GM12878 (cell line): Measurements from ENCODE around the gene XPC.

Experiments used
- ATF2 ChIP-seq: IDR thresholded peaks from 2 replicates; pipeline ENCODE4 v1.6.1; 2012; ENCODE audit warnings: low read length, inconsistent platforms
- CBFB ChIP-seq: IDR thresholded peaks from 2 replicates; pipeline ENCODE4 v1.6.1; 2016; ENCODE audit warnings: antibody characterized with exemption, low read depth
- JUNB ChIP-seq: IDR thresholded peaks from 2 replicates; pipeline ENCODE4 v1.6.1; 2016; ENCODE audit warnings: antibody characterized with exemption, mild to moderate bottlenecking
- NRF1 ChIP-seq: conservative IDR thresholded peaks from 2 replicates; pipeline ENCODE4 v1.6.1; 2011; ENCODE audit warnings: mild to moderate bottlenecking, low read depth, low read length, improper control_type of control experiment
- POLR2A ChIP-seq: IDR thresholded peaks from 2 replicates; pipeline ENCODE4 v1.6.1; 2011; ENCODE audit warnings: low read depth, mild to moderate bottlenecking, low read length
- YY1 ChIP-seq: IDR thresholded peaks from 2 replicates; pipeline ENCODE4 v1.6.1; 2011; ENCODE audit warnings: low read depth, mild to moderate bottlenecking, low read length
- TF ChIP-seq, protein P1 (sequence below): fragments of 450-650 bp; IDR thresholded peaks from 2 replicates; pipeline ENCODE4 v1.6.1; 2017; ENCODE audit warnings: borderline replicate concordance
- TF ChIP-seq, protein P2 (sequence below): fragments of 450-650 bp; IDR thresholded peaks from 2 replicates; pipeline ENCODE4 v1.6.1; 2014; ENCODE audit warnings: mild to moderate bottlenecking

DNA sequence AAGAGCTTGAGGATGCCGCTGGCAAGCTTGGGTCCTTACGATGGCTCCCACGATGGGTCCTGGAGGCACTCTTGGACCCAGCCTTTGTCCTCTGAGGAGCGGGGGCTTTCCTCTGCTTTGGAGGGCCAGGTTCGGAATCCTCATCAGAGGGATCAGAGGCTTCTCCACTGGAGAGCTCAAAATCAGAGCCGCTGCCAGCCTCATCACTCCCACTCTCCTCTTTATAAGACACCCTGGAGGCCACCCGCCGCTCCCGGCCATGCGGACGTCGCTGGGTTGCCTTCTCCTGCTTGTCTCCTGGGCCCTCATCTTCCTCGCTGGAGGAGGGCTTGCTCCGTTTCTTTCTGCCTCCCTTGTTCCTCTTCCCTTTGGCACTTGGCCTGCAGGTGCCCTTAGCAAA, 20.0 kb downstream of the XPC start:
- no peak for TF ChIP-seq CBFB
- TF ChIP-seq, protein P1, sequence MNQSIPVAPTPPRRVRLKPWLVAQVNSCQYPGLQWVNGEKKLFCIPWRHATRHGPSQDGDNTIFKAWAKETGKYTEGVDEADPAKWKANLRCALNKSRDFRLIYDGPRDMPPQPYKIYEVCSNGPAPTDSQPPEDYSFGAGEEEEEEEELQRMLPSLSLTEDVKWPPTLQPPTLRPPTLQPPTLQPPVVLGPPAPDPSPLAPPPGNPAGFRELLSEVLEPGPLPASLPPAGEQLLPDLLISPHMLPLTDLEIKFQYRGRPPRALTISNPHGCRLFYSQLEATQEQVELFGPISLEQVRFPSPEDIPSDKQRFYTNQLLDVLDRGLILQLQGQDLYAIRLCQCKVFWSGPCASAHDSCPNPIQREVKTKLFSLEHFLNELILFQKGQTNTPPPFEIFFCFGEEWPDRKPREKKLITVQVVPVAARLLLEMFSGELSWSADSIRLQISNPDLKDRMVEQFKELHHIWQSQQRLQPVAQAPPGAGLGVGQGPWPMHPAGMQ = no peak
- no peak for TF ChIP-seq ATF2
- no peak for TF ChIP-seq POLR2A
- TF ChIP-seq JUNB = no peak
- TF ChIP-seq, protein P2, sequence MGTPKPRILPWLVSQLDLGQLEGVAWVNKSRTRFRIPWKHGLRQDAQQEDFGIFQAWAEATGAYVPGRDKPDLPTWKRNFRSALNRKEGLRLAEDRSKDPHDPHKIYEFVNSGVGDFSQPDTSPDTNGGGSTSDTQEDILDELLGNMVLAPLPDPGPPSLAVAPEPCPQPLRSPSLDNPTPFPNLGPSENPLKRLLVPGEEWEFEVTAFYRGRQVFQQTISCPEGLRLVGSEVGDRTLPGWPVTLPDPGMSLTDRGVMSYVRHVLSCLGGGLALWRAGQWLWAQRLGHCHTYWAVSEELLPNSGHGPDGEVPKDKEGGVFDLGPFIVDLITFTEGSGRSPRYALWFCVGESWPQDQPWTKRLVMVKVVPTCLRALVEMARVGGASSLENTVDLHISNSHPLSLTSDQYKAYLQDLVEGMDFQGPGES = no peak
- TF ChIP-seq NRF1 = no peak
- TF ChIP-seq YY1 = no peak
